ENCODE data around the gene ASGR2. TPM values are rescaled to one million over a fixed set of nuclear protein-coding genes. Genes with fewer than 3 reads are reported as not detected.

ASGR2 gene
- total RNA-seq, 2 experiments from 2014 or later = not detected

DNA sequence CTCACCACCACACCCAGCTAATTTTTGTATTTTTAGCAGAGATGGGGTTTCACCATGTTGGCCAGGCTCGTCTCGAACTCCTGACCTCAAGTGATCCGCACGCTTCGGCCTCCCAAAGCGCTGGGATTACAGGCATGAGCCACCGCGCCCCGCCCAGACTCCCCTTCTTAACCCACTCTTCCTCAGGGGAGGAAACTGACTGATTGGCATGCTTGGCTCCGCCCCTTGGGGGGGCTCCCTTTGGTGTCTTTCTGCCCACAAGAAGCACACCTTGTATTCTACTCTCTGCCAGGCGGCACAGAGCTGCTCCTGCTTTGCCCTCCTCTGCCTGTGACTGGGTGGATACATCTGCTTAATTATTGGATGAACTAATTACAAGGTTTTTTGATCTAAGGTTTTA is 4.7 kb upstream of the ASGR2 start:
- ATAC-seq (no peak), DNase-seq (no peak)
- ChIA-PET CTCF (no interaction called here), POLR2A (interaction anchor here (0.7 kb wide), 1 partner anchor 743 kb away, joined by 3 read pairs; no protein-coding TSS in a partner anchor)
- no peaks in the 10 kb centered on the region for H3K36me3 Mint-ChIP-seq (ENCODE audit: low read depth)
- no peak overlapping the region for H3K27ac Mint-ChIP-seq
- intact Hi-C loops (cut with micrococcal nuclease) = no loop called here
- no peak overlapping the region for H3K4me3 Mint-ChIP-seq
- H3K9me3 Mint-ChIP-seq = no peaks in the 10 kb centered on the region
- no peaks in the 10 kb centered on the region for H3K4me1 Mint-ChIP-seq (ENCODE audit: low read depth)
- TF ChIP-seq, protein P1, sequence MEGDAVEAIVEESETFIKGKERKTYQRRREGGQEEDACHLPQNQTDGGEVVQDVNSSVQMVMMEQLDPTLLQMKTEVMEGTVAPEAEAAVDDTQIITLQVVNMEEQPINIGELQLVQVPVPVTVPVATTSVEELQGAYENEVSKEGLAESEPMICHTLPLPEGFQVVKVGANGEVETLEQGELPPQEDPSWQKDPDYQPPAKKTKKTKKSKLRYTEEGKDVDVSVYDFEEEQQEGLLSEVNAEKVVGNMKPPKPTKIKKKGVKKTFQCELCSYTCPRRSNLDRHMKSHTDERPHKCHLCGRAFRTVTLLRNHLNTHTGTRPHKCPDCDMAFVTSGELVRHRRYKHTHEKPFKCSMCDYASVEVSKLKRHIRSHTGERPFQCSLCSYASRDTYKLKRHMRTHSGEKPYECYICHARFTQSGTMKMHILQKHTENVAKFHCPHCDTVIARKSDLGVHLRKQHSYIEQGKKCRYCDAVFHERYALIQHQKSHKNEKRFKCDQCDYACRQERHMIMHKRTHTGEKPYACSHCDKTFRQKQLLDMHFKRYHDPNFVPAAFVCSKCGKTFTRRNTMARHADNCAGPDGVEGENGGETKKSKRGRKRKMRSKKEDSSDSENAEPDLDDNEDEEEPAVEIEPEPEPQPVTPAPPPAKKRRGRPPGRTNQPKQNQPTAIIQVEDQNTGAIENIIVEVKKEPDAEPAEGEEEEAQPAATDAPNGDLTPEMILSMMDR (IDR thresholded peaks at IDR 0.05) = no peak
- H3K27me3 Mint-ChIP-seq = peaks cover 19% of the 10 kb centered on the region

DNA sequence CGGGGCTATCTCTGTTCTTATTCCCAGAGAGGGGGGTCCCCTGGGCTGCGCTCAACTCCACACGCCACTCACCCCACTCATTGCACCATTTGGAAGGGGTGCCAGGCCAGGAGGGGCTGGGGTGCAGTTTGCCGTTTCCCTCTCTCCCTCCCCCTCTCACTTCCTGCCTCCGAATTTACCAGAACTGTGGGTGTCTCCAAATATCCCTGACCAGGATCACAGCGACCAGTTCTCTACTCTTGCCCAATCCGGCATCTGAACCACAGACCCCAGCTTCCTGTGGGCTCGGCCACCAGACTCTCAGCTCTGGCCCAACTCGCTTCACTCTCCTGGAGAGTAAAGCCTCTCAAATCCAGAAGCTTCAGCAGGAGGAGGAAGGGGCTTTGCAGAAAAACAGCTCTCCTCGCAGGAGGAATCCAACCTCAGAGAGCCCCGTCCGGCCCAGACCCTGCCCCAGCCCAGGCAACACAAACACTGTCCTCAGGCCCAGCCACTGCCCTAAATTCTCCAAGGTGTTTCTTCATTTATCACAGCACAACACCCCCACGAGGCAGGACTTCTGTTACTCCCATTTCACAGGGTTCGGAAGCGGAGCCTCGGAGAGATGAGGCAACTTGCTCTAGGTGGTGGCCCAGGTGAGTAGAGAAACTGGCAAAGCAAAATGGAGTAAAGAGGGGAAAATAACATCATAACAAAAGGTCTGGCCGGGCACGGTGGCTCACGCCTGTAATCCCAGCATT is 423 bp upstream of the ASGR2 start:
- H3K4me3 Mint-ChIP-seq = no peak overlapping the region
- H3K9me3 Mint-ChIP-seq = no peaks in the 10 kb centered on the region
- DNase-seq (no peak), ATAC-seq (no peak)
- no peaks in the 10 kb centered on the region for H3K36me3 Mint-ChIP-seq (ENCODE audit: low read depth)
- peaks cover 7% of the 10 kb centered on the region for H3K27me3 Mint-ChIP-seq
- CTCF ChIA-PET = interaction anchor here (1.2 to 1.8 kb wide), 2 partner anchors 19 to 69 kb away, joined by 4 to 6 read pairs; no protein-coding TSS in a partner anchor
- no peak overlapping the region for H3K27ac Mint-ChIP-seq
- intact Hi-C loops (cut with micrococcal nuclease) = no loop called here
- TF ChIP-seq, protein P1 (IDR thresholded peaks at IDR 0.05) = no peak
- H3K4me1 Mint-ChIP-seq (ENCODE audit: low read depth) = no peaks in the 10 kb centered on the region
- POLR2A ChIA-PET = interaction anchor here (1.0 kb wide), 1 partner anchor 181 kb away, joined by 3 read pairs; no protein-coding TSS in a partner anchor

DNA sequence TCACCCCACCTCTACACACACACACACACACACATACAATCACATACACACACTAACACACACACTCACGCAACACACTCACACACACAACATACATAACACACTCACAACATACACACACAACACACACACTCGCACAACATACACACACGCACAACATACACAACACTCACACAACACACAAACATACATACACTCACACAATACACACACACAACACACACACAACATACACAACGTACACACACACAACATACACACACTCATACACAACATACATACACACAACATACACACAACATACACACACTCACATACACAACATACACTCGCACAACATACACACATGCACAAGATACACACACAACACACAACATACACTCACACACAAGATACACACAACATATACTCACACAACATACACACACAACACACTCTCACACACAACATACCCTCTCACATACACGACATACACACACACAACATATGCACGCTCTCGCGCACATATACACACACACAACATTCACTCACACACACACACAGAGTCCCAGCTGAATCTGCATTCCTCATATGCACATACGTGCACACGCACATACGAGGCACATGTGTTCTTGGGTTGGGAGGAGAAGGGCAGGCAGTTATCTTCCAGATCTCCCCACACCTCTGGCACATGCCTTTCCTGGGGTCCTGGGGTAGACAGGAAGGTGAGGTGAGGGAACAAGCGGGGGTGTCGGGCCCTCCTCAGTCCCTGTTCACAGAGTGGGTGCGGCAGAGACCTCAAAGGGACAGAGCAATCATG is 1.1 kb downstream of the ASGR2 start:
- DNase-seq = no peak

DNA sequence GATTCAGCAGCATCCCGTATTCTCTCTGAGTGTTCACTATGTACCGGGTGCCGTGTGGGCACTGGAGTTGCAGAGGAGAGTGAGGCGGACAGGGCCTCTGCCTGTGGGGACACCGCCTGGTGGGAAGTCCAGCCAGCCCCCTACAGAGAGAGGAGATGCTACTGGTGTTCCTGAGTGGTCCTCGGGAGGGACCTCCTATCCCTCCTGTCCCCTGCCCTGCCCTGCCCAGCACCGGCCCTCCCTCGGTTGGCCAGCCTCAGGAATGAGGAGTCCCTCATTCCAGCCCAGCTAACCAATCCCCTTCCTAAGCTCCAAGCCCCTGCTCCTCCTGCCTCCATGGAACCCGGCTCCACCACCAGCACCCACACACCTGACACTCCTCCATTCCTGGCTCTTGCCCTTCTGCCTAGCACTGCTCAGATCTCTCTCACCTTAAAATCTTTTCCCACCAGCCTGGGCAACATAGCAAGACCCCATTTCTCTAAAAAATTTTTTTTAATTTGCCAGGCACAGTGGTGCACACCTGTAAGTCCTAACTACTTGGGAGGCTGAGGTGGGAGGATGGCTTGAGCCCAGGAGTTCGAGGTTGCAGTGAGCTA is 2.0 kb downstream of the ASGR2 start:
- ATAC-seq (no peak), DNase-seq (no peak)
- Mint-ChIP-seq H3K4me1 (ENCODE audit: low read depth) (peaks cover 6% of the 10 kb centered on the region), H3K27ac (no peak overlapping the region), H3K27me3 (no peaks in the 10 kb centered on the region), H3K36me3 (ENCODE audit: low read depth) (no peaks in the 10 kb centered on the region), H3K4me3 (no peak overlapping the region), H3K9me3 (no peaks in the 10 kb centered on the region)
- TF ChIP-seq, protein P1 (IDR thresholded peaks at IDR 0.05) = no peak
- ChIA-PET POLR2A (no interaction called here), CTCF (interaction anchor here (1.3 kb wide), 1 partner anchor 21 kb away, joined by 3 read pairs; no protein-coding TSS in a partner anchor)
- intact Hi-C loops (cut with micrococcal nuclease) = no loop called here

More for the DNA sequence above, 1.1 kb downstream of the ASGR2 start:
- H3K4me1 Mint-ChIP-seq (ENCODE audit: low read depth) = peaks cover 6% of the 10 kb centered on the region
- ChIA-PET POLR2A (no interaction called here), CTCF (interaction anchor here (1.2 to 1.3 kb wide), 2 partner anchors 20 to 67 kb away, joined by 3 to 4 read pairs; no protein-coding TSS in a partner anchor)
- no peaks in the 10 kb centered on the region for H3K36me3 Mint-ChIP-seq (ENCODE audit: low read depth)
- intact Hi-C loops (cut with micrococcal nuclease) = no loop called here
- H3K27ac Mint-ChIP-seq = no peak overlapping the region
- no peak overlapping the region for H3K4me3 Mint-ChIP-seq
- H3K9me3 Mint-ChIP-seq = no peaks in the 10 kb centered on the region
- no peaks in the 10 kb centered on the region for H3K27me3 Mint-ChIP-seq
- no peak for ATAC-seq
- TF ChIP-seq, protein P1 (IDR thresholded peaks at IDR 0.05) = no peak

Data from activated CD8-positive, alpha-beta T cell treated with anti-CD3 and anti-CD28 coated beads for 36 hours (primary cell).